ENCODE results near the gene COL4A6.

DNA sequence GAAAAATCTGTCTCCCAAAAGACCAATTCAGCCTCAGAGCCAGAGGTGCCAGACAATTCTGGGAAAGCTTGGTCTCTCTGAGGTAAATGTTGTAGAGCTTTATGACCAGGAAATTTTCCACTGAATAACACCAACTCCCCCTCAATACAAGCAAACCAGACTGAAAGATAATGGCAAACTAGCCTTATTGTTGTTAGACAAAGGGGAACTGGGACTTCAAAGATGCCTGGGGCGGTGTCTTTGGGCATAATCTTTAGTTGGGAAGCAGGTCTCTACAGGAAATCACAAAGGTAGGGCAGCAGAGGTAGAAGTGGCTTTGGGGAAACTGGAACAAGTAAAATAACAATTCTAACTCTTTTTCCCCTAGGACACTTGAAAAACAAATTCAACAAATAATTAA lies 12.0 kb downstream of the COL4A6 start:
- no peak for TF ChIP-seq POLR2A (IDR thresholded peaks at IDR 0.05)
- TF ChIP-seq, protein P1, sequence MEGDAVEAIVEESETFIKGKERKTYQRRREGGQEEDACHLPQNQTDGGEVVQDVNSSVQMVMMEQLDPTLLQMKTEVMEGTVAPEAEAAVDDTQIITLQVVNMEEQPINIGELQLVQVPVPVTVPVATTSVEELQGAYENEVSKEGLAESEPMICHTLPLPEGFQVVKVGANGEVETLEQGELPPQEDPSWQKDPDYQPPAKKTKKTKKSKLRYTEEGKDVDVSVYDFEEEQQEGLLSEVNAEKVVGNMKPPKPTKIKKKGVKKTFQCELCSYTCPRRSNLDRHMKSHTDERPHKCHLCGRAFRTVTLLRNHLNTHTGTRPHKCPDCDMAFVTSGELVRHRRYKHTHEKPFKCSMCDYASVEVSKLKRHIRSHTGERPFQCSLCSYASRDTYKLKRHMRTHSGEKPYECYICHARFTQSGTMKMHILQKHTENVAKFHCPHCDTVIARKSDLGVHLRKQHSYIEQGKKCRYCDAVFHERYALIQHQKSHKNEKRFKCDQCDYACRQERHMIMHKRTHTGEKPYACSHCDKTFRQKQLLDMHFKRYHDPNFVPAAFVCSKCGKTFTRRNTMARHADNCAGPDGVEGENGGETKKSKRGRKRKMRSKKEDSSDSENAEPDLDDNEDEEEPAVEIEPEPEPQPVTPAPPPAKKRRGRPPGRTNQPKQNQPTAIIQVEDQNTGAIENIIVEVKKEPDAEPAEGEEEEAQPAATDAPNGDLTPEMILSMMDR (IDR thresholded peaks at IDR 0.05): no peak
- TF ChIP-seq POLR2AphosphoS5 (IDR thresholded peaks at IDR 0.05): no peak
